Panc1 (cell line): ENCODE results near the gene CREB3L1. TPM values are rescaled to one million over a fixed set of nuclear protein-coding genes. Genes with fewer than 3 reads are reported as not detected.
A peak's percentile ranks its signal among the peaks of the same experiment; 100 is the strongest.

Experiments
- ATAC-seq: fragments of 200-7000 bp; cut with Tn5 transposase; 2 replicates; pipeline ENCODE4 v1.9.1; 2020; ENCODE audit warnings: mild to moderate bottlenecking, moderate library complexity
- BruUV-seq: library from RNA; stranded (reverse); fragments of 400-500 nt; replicated peaks from 2 replicates; lab custom pipeline; 2021; lab: Mats Ljungman, UMichigan
- CTCF ChIA-PET: fragments of 300-600 bp; sonication (Branson Sonifier 250); formaldehyde crosslinking; loops from one replicate; lab custom pipeline; 2022; ENCODE audit warnings: antibody characterized with exemption; lab: Charles Lee
- POLR2A ChIA-PET: fragments of 300-600 bp; sonication (Branson Sonifier 250); formaldehyde crosslinking; loops from one replicate; lab custom pipeline; 2022; ENCODE audit warnings: antibody characterized with exemption; lab: Charles Lee
- DNase-seq: peaks from one replicate; pipeline ENCODE4 v3.0.0-alpha.2; 2010; ENCODE audit warnings: low read depth, low spot score
- H3K27ac ChIP-seq: 2 replicates; pipeline ENCODE4 v1.5.1; 2011; ENCODE audit warnings: mild to moderate bottlenecking, low read length, inconsistent platforms
- H3K27me3 ChIP-seq: fragments of 200-500 bp; sonication (Bioruptor generic); 2 replicates; pipeline ENCODE4 v1.6.0; 2014; ENCODE audit warnings: low read length, inconsistent platforms; ENCODE audit not compliant: control insufficient read depth, insufficient read depth
- H3K36me3 ChIP-seq: fragments of 200-500 bp; sonication (Bioruptor generic); 2 replicates; pipeline ENCODE4 v1.5.1; 2014; ENCODE audit warnings: inconsistent platforms, mild to moderate bottlenecking, low read length, moderate library complexity; ENCODE audit not compliant: control insufficient read depth, insufficient read depth
- H3K4me1 ChIP-seq: 2 replicates; pipeline ENCODE4 v1.5.1; 2011; ENCODE audit warnings: inconsistent platforms, mild to moderate bottlenecking, low read length, moderate library complexity; ENCODE audit not compliant: control insufficient read depth, insufficient read depth
- H3K4me3 ChIP-seq, 2 experiments: 2 replicates each; pipeline ENCODE4 v1.5.1; 2011 to 2012; ENCODE audit warnings: low read depth in 2 of 2, low read length in 2 of 2, mild to moderate bottlenecking in 2 of 2, inconsistent platforms in 1 of 2, moderate library complexity in 1 of 2
- H3K9me3 ChIP-seq: fragments of 200-500 bp; sonication (Bioruptor generic); 2 replicates; pipeline ENCODE4 v1.5.1; 2014; ENCODE audit warnings: low read depth, mild to moderate bottlenecking, inconsistent platforms, low read length, moderate library complexity; ENCODE audit not compliant: control insufficient read depth, insufficient read depth
- CTCF ChIP-seq: fragments of 450-650 bp; IDR thresholded peaks from 2 replicates; pipeline ENCODE4 v1.5.1; 2017; ENCODE audit warnings: mild to moderate bottlenecking
- POLR2AphosphoS5 ChIP-seq: IDR thresholded peaks from 2 replicates; pipeline ENCODE4 v1.6.1; 2012; ENCODE audit warnings: mild to moderate bottlenecking, low read depth, low read length, moderate library complexity
- REST ChIP-seq, 2 experiments: IDR thresholded peaks; 2 replicates each; pipeline ENCODE4 v1.6.1; 2011 to 2012; ENCODE audit warnings: low read depth in 2 of 2, control low read depth in 1 of 2, low read length in 1 of 2, mild to moderate bottlenecking in 1 of 2, moderate library complexity in 1 of 2; ENCODE audit not compliant: insufficient read depth in 1 of 2
- SIN3A ChIP-seq: IDR thresholded peaks from 2 replicates; pipeline ENCODE4 v1.6.1; 2012; ENCODE audit warnings: low read depth, mild to moderate bottlenecking, low read length, moderate library complexity, borderline replicate concordance; ENCODE audit not compliant: insufficient read depth
- TCF7L2 ChIP-seq: IDR thresholded peaks from 2 replicates; pipeline ENCODE4 v1.6.1; 2011; ENCODE audit warnings: mild to moderate bottlenecking, low read depth, low read length, inconsistent platforms
- in situ Hi-C: cut with HindIII; loops from 2 replicates; pipeline ENCODE4 v1.10.0; 2016; ENCODE audit warnings: low sequenced_read_pairs, low pct_unique_long_range_greater_than_20kb
- intact Hi-C: fragments of 100-400 bp; cut with micrococcal nuclease; formaldehyde crosslinking; loops from one replicate; pipeline ENCODE4 v1.10.0; 2022; ENCODE audit not compliant: unreplicated experiment
- total RNA-seq: library from RNA; stranded (reverse); gene quantifications from one replicate; pipeline ENCODE4 v1.2.1, GENCODE V29; 2021; ENCODE audit not compliant: unreplicated experiment

Gene CREB3L1
- total RNA-seq, 1 experiment from 2014 or later, result 35.6 TPM

GRCh38 chr11:46278387-46279125 is 1.1 kb downstream of the CREB3L1 start:
- H3K9me3 ChIP-seq, result no peaks in the 10 kb centered on the region
- ChIA-PET CTCF (interaction anchor here (0.6 to 2.2 kb wide), 6 partner anchors 11 to 70 kb away, joined by 3 to 7 read pairs (median 3); no protein-coding TSS in a partner anchor), POLR2A (interaction anchor here (1.0 kb wide), 1 partner anchor 35 kb away, joined by 7 read pairs; no protein-coding TSS in a partner anchor)
- peak; percentile 74 for ATAC-seq
- peak overlapping the region; percentile 59 to 77 for H3K4me3 ChIP-seq
- intact Hi-C loops (no loop called here), in situ Hi-C loops (no loop called here)
- peaks cover 33% of the 10 kb centered on the region for H3K4me1 ChIP-seq
- H3K36me3 ChIP-seq, result no peaks in the 10 kb centered on the region
- no peak for DNase-seq
- H3K27ac ChIP-seq, result peak overlapping the region; percentile 49
- BruUV-seq, result no TSS peak
- no peak for TF ChIP-seq SIN3A
- TF ChIP-seq CTCF, result peak; percentile 93
- no peaks in the 10 kb centered on the region; the same call in 1 of the 2 replicates for H3K27me3 ChIP-seq

GRCh38 chr11:46279126-46280099 is 2.0 kb downstream of the CREB3L1 start:
- H3K36me3 ChIP-seq, result no peaks in the 10 kb centered on the region
- POLR2A ChIA-PET, result no interaction called here
- H3K4me3 ChIP-seq, result peak overlapping the region; percentile 59 to 77
- CTCF ChIA-PET, result interaction anchor here (0.6 to 2.2 kb wide), 3 partner anchors 31 to 40 kb away, joined by 3 to 7 read pairs (median 3); no protein-coding TSS in a partner anchor
- ATAC-seq (no peak; the same call in 1 of the 2 replicates), DNase-seq (no peak)
- intact Hi-C loops (no loop called here), in situ Hi-C loops (no loop called here)
- TF ChIP-seq REST (IDR thresholded peaks at IDR 0.05; ENCODE audit: insufficient read depth in 1 of 2, low read depth in 2 of 2, low read length in 1 of 2) (no peak), TCF7L2 (no peak), SIN3A (no peak), CTCF (no peak), POLR2AphosphoS5 (no peak)
- H3K4me1 ChIP-seq, result peaks cover 27% of the 10 kb centered on the region
- no peaks in the 10 kb centered on the region for H3K9me3 ChIP-seq
- no TSS peak for BruUV-seq
- H3K27ac ChIP-seq, result peak overlapping the region; percentile 15; the same call in 1 of the 2 replicates
- H3K27me3 ChIP-seq, result no peaks in the 10 kb centered on the region; the same call in 1 of the 2 replicates
